GM23248 (cell line): ENCODE data around the gene BHMT.

ENCODE experiments used
- EZH2 ChIP-seq: fragments of 200-600 bp; sonication (generic); IDR thresholded peaks from 2 replicates; pipeline ENCODE4 v1.6.1; 2018; ENCODE audit warnings: antibody characterized with exemption, mild to moderate bottlenecking; ENCODE audit not compliant: insufficient read depth, poor library complexity, severe bottlenecking
- EZH2phosphoT487 ChIP-seq: fragments of 200-600 bp; sonication (generic); IDR thresholded peaks from 2 replicates; pipeline ENCODE4 v1.6.1; 2018; ENCODE audit warnings: antibody characterized with exemption, moderate library complexity, mild to moderate bottlenecking, low read depth; ENCODE audit not compliant: insufficient read depth

- TF ChIP-seq EZH2 (no peak), EZH2phosphoT487 (no peak)
These were observed 60.1 kb downstream of the BHMT start for GRCh38 chr5:79171635-79172245.
